Panc1 (cell line): ENCODE results near the gene AP2B1. TPM values are rescaled to one million over a fixed set of nuclear protein-coding genes. Genes with fewer than 3 reads are reported as not detected.

Experiments used
- ATAC-seq: fragments of 200-7000 bp; cut with Tn5 transposase; 2 replicates; pipeline ENCODE4 v1.9.1; 2020; ENCODE audit warnings: mild to moderate bottlenecking, moderate library complexity
- BruUV-seq: library from RNA; stranded (reverse); fragments of 400-500 nt; replicated peaks from 2 replicates; lab custom pipeline; 2021; lab: Mats Ljungman, UMichigan
- CTCF ChIA-PET: fragments of 300-600 bp; sonication (Branson Sonifier 250); formaldehyde crosslinking; loops from one replicate; lab custom pipeline; 2022; ENCODE audit warnings: antibody characterized with exemption; lab: Charles Lee
- POLR2A ChIA-PET: fragments of 300-600 bp; sonication (Branson Sonifier 250); formaldehyde crosslinking; loops from one replicate; lab custom pipeline; 2022; ENCODE audit warnings: antibody characterized with exemption; lab: Charles Lee
- DNase-seq: peaks from one replicate; pipeline ENCODE4 v3.0.0-alpha.2; 2010; ENCODE audit warnings: low read depth, low spot score
- H3K27ac ChIP-seq: 2 replicates; pipeline ENCODE4 v1.5.1; 2011; ENCODE audit warnings: mild to moderate bottlenecking, low read length, inconsistent platforms
- H3K27me3 ChIP-seq: fragments of 200-500 bp; sonication (Bioruptor generic); 2 replicates; pipeline ENCODE4 v1.6.0; 2014; ENCODE audit warnings: low read length, inconsistent platforms; ENCODE audit not compliant: control insufficient read depth, insufficient read depth
- H3K36me3 ChIP-seq: fragments of 200-500 bp; sonication (Bioruptor generic); 2 replicates; pipeline ENCODE4 v1.5.1; 2014; ENCODE audit warnings: inconsistent platforms, mild to moderate bottlenecking, low read length, moderate library complexity; ENCODE audit not compliant: control insufficient read depth, insufficient read depth
- H3K4me1 ChIP-seq: 2 replicates; pipeline ENCODE4 v1.5.1; 2011; ENCODE audit warnings: inconsistent platforms, mild to moderate bottlenecking, low read length, moderate library complexity; ENCODE audit not compliant: control insufficient read depth, insufficient read depth
- H3K4me3 ChIP-seq, 2 experiments: 2 replicates each; pipeline ENCODE4 v1.5.1; 2011 to 2012; ENCODE audit warnings: low read depth in 2 of 2, low read length in 2 of 2, mild to moderate bottlenecking in 2 of 2, inconsistent platforms in 1 of 2, moderate library complexity in 1 of 2
- H3K9me3 ChIP-seq: fragments of 200-500 bp; sonication (Bioruptor generic); 2 replicates; pipeline ENCODE4 v1.5.1; 2014; ENCODE audit warnings: low read depth, mild to moderate bottlenecking, inconsistent platforms, low read length, moderate library complexity; ENCODE audit not compliant: control insufficient read depth, insufficient read depth
- POLR2AphosphoS5 ChIP-seq: IDR thresholded peaks from 2 replicates; pipeline ENCODE4 v1.6.1; 2012; ENCODE audit warnings: mild to moderate bottlenecking, low read depth, low read length, moderate library complexity
- SIN3A ChIP-seq: IDR thresholded peaks from 2 replicates; pipeline ENCODE4 v1.6.1; 2012; ENCODE audit warnings: low read depth, mild to moderate bottlenecking, low read length, moderate library complexity, borderline replicate concordance; ENCODE audit not compliant: insufficient read depth
- TCF7L2 ChIP-seq: IDR thresholded peaks from 2 replicates; pipeline ENCODE4 v1.6.1; 2011; ENCODE audit warnings: mild to moderate bottlenecking, low read depth, low read length, inconsistent platforms
- in situ Hi-C: cut with HindIII; loops from 2 replicates; pipeline ENCODE4 v1.10.0; 2016; ENCODE audit warnings: low sequenced_read_pairs, low pct_unique_long_range_greater_than_20kb
- intact Hi-C: fragments of 100-400 bp; cut with micrococcal nuclease; formaldehyde crosslinking; loops from one replicate; pipeline ENCODE4 v1.10.0; 2022; ENCODE audit not compliant: unreplicated experiment
- total RNA-seq: library from RNA; stranded (reverse); gene quantifications from one replicate; pipeline ENCODE4 v1.2.1, GENCODE V29; 2021; ENCODE audit not compliant: unreplicated experiment
- TF ChIP-seq, protein P1 (sequence below), 2 experiments: IDR thresholded peaks; 2 replicates each; pipeline ENCODE4 v1.6.1; 2011 to 2012; ENCODE audit warnings: low read depth in 2 of 2, control low read depth in 1 of 2, low read length in 1 of 2, mild to moderate bottlenecking in 1 of 2, moderate library complexity in 1 of 2; ENCODE audit not compliant: insufficient read depth in 1 of 2
- TF ChIP-seq, protein P2 (sequence below): fragments of 450-650 bp; IDR thresholded peaks from 2 replicates; pipeline ENCODE4 v1.5.1; 2017; ENCODE audit warnings: mild to moderate bottlenecking

The AP2B1 gene
- total RNA-seq, 1 experiment from 2014 or later = 446 TPM

DNA sequence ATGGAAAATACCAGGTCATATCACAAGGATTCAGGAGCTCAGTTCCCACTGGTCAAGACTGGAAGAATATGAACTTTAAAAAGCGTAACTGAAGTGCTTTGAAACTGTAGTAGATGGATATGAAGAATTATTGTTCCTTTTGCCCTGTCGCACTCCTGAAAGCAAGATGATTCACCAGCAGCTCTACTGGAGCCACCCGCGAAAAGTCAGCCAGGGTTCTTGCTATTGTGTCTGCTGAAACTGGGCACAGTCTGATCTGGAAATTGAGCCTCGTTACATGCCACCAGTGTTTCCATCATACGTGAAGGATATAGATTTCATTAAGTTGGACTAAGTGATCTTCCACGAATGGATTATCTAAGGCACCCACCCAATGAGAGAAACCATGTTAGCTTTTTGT is 16.6 kb downstream of the AP2B1 start:
- BruUV-seq = no TSS peak

DNA sequence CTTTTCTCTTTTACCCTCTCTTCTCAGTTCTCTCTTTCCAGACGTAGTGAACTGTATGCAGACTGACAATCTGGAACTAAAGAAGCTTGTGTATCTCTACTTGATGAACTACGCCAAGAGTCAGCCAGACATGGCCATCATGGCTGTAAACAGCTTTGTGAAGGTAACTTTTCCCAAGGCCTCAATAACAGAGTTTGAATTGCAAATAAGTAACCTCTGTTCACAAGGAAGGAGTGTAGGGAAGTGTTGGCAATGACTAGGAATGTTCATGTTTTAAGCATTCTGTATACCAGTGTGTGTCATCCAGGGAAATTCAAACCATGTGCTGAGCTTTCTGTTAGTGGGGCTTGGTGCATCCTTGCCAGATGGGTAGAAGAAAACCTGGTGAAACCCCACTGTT is 18.6 kb downstream of the AP2B1 start:
- H3K36me3 ChIP-seq = peaks cover 62% of the 10 kb centered on the region
- CTCF ChIA-PET = interaction anchor here (0.6 kb wide), 1 partner anchor 10 kb away, joined by 5 read pairs; no protein-coding TSS in a partner anchor

More for the DNA sequence above, 16.6 kb downstream of the AP2B1 start:
- Histone ChIP-seq H3K36me3 (peaks cover 66% of the 10 kb centered on the region), H3K4me1 (no peaks in the 10 kb centered on the region), H3K27me3 (no peaks in the 10 kb centered on the region), H3K9me3 (no peaks in the 10 kb centered on the region), H3K4me3 (no peak overlapping the region), H3K27ac (no peak overlapping the region)
- intact Hi-C loops = no loop called here
- DNase-seq = no peak
- ChIA-PET CTCF (interaction anchor here (0.8 kb wide), 1 partner anchor 48 kb away, joined by 3 read pairs; no protein-coding TSS in a partner anchor), POLR2A (interaction anchor here (0.7 kb wide), 1 partner anchor 9 kb away, joined by 3 read pairs; no protein-coding TSS in a partner anchor)
- TF ChIP-seq POLR2AphosphoS5 (no peak), SIN3A (no peak), TCF7L2 (no peak)
- TF ChIP-seq, protein P1, sequence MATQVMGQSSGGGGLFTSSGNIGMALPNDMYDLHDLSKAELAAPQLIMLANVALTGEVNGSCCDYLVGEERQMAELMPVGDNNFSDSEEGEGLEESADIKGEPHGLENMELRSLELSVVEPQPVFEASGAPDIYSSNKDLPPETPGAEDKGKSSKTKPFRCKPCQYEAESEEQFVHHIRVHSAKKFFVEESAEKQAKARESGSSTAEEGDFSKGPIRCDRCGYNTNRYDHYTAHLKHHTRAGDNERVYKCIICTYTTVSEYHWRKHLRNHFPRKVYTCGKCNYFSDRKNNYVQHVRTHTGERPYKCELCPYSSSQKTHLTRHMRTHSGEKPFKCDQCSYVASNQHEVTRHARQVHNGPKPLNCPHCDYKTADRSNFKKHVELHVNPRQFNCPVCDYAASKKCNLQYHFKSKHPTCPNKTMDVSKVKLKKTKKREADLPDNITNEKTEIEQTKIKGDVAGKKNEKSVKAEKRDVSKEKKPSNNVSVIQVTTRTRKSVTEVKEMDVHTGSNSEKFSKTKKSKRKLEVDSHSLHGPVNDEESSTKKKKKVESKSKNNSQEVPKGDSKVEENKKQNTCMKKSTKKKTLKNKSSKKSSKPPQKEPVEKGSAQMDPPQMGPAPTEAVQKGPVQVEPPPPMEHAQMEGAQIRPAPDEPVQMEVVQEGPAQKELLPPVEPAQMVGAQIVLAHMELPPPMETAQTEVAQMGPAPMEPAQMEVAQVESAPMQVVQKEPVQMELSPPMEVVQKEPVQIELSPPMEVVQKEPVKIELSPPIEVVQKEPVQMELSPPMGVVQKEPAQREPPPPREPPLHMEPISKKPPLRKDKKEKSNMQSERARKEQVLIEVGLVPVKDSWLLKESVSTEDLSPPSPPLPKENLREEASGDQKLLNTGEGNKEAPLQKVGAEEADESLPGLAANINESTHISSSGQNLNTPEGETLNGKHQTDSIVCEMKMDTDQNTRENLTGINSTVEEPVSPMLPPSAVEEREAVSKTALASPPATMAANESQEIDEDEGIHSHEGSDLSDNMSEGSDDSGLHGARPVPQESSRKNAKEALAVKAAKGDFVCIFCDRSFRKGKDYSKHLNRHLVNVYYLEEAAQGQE (IDR thresholded peaks at IDR 0.05; ENCODE audit: insufficient read depth in 1 of 2, low read depth in 2 of 2, low read length in 1 of 2) = no peak
- TF ChIP-seq, protein P2, sequence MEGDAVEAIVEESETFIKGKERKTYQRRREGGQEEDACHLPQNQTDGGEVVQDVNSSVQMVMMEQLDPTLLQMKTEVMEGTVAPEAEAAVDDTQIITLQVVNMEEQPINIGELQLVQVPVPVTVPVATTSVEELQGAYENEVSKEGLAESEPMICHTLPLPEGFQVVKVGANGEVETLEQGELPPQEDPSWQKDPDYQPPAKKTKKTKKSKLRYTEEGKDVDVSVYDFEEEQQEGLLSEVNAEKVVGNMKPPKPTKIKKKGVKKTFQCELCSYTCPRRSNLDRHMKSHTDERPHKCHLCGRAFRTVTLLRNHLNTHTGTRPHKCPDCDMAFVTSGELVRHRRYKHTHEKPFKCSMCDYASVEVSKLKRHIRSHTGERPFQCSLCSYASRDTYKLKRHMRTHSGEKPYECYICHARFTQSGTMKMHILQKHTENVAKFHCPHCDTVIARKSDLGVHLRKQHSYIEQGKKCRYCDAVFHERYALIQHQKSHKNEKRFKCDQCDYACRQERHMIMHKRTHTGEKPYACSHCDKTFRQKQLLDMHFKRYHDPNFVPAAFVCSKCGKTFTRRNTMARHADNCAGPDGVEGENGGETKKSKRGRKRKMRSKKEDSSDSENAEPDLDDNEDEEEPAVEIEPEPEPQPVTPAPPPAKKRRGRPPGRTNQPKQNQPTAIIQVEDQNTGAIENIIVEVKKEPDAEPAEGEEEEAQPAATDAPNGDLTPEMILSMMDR = no peak
- no peak for ATAC-seq
- in situ Hi-C loops = no loop called here

More for the DNA sequence above, 18.6 kb downstream of the AP2B1 start:
- Histone ChIP-seq H3K27me3 (no peaks in the 10 kb centered on the region), H3K4me1 (no peaks in the 10 kb centered on the region), H3K27ac (no peak overlapping the region), H3K4me3 (no peak overlapping the region), H3K9me3 (no peaks in the 10 kb centered on the region)
- ATAC-seq (peak; percentile 33; the same call in 1 of the 2 replicates), DNase-seq (no peak)
- TF ChIP-seq TCF7L2 (no peak), POLR2AphosphoS5 (no peak), SIN3A (no peak)
- TF ChIP-seq, protein P1 (IDR thresholded peaks at IDR 0.05; ENCODE audit: insufficient read depth in 1 of 2, low read depth in 2 of 2, low read length in 1 of 2) = no peak
- TF ChIP-seq, protein P2 = no peak
- BruUV-seq = no TSS peak
- in situ Hi-C loops (no loop called here), intact Hi-C loops (no loop called here)
- POLR2A ChIA-PET = interaction anchor here (0.5 kb wide), 1 partner anchor 35 kb away, joined by 6 read pairs; no protein-coding TSS in a partner anchor
